ENCODE data around the gene RPL22.

RPL22 gene

DNA sequence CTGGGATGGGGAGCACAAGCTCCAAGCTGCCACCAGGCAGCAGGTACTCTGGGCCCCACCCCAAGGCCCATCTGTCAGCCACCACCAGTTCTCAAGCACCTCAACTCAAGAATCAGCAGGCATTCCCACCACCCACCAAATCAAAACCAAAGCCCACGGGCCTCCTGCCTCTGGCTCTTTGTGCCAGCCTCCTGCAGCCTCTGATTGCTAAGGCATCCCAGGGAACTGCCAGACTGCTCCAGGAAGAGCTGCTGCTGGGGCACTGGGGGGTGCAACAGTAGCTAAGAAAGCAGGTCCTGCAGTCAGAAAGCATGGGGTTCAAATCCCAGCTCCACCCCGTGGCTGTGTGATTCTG, 54.0 kb downstream of the RPL22 start:
- no peak for ATAC-seq (replicated peaks; ENCODE audit: extremely low read depth, poor library complexity, severe bottlenecking)
- peaks cover 14% of the 10 kb centered on the region for H3K27me3 Mint-ChIP-seq
- H3K27ac Mint-ChIP-seq (ENCODE audit: low read depth), result no peak overlapping the region
- no peaks in the 10 kb centered on the region for H3K9me3 Mint-ChIP-seq
- no peak overlapping the region for H3K4me3 Mint-ChIP-seq
- DNase-seq (ENCODE audit: low spot score in 2 of 2), result no peak
- H3K36me3 Mint-ChIP-seq (ENCODE audit: insufficient read depth), result no peaks in the 10 kb centered on the region
- H3K4me1 Mint-ChIP-seq, result peaks cover 5% of the 10 kb centered on the region

DNA sequence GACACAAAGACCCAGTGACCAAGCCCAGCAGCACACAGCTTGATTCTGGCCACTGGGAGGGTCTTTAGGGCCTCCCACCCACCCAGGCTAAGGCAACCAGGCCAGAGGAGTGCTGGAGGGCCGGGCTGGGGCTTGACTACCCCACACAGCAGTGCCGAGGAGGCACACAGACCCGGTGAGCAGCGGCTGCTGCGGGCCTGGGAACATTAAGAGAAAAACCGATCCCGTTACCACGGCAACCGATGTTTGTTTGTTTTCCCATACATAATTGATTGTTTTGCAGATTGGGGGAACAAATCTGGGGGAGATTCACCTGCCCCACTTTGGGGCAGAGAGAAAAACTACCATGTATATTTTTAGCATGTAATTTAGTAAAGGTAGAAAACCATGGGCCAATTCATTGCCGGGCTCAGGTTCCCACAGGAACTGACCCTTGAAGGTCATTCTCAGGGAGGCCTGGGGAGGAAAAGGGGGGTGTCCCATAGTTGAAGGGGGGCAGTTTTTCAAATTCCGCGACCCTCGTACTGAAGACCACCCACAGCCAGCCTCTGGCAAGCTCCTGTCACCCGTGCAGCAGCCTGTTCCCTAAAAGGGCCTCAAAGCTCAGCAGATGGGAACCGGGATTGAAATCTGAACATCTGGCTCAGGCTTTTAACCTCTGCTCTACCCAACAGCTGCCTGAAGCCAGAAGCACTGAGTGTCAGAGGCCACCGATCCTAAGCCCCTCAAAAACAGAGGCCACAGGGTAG, 54.6 kb downstream of the RPL22 start:
- H3K27ac Mint-ChIP-seq (ENCODE audit: low read depth), result no peak overlapping the region

DNA sequence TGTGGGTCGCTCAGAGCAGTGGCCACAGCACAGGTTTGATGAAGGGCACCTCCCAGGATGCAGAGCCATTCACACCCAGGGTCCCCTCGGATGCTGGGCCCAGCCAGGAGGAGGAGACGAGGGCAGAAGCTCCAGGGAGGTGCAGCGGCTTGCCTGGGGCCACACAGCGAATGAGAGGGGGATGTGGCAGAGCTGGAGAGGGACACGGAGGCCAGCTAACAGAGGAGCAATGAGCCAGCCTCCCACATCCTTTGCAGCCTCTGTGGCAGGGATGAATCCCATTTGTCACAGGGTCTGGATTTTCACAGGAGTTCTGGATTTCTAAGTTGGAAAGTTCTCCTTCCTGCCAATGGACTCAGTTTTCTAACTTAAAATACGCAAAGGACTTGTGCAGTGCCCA, 55.2 kb downstream of the RPL22 start:
- Mint-ChIP-seq H3K4me1 (peaks cover 5% of the 10 kb centered on the region), H3K9me3 (no peaks in the 10 kb centered on the region), H3K36me3 (ENCODE audit: insufficient read depth) (no peaks in the 10 kb centered on the region), H3K27ac (ENCODE audit: low read depth) (no peak overlapping the region), H3K4me3 (no peak overlapping the region), H3K27me3 (peaks cover 14% of the 10 kb centered on the region)
- no peak for ATAC-seq (replicated peaks; ENCODE audit: extremely low read depth, poor library complexity, severe bottlenecking)
- no peak for DNase-seq (ENCODE audit: low spot score in 2 of 2)

More for the DNA sequence above, 54.6 kb downstream of the RPL22 start:
- DNase-seq (ENCODE audit: low spot score in 2 of 2) (no peak), ATAC-seq (replicated peaks; ENCODE audit: extremely low read depth, poor library complexity, severe bottlenecking) (no peak)
- Mint-ChIP-seq H3K27me3 (peaks cover 14% of the 10 kb centered on the region), H3K9me3 (no peaks in the 10 kb centered on the region), H3K4me3 (no peak overlapping the region), H3K36me3 (ENCODE audit: insufficient read depth) (no peaks in the 10 kb centered on the region), H3K4me1 (peaks cover 5% of the 10 kb centered on the region)

DNA sequence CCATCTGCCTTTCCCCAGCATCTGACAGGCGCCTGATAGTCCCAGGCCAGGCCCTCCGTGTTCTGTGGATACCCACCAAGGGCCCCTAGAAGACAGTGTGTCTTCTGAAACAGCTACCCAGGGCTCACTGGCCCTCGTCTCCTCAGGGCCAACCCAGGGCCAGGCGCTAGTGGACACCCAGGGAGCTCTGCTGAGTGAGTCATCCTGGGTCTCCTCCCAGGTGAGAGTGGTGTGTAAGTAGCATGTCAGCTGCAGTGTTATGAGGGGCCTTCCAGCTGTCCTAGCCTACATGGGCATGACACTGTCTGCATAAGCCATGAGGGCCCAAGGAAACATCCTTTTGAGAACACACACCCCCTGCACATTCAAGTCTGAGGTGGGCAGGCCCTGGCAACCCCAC, 56.0 kb downstream of the RPL22 start:
- H3K4me1 Mint-ChIP-seq, result peaks cover 3% of the 10 kb centered on the region
- DNase-seq (ENCODE audit: low spot score in 2 of 2) (no peak), ATAC-seq (replicated peaks; ENCODE audit: extremely low read depth, poor library complexity, severe bottlenecking) (no peak)
- peaks cover 13% of the 10 kb centered on the region for H3K27me3 Mint-ChIP-seq
- H3K36me3 Mint-ChIP-seq (ENCODE audit: insufficient read depth), result no peaks in the 10 kb centered on the region
- no peak overlapping the region for H3K27ac Mint-ChIP-seq (ENCODE audit: low read depth)
- no peak overlapping the region for H3K4me3 Mint-ChIP-seq
- no peaks in the 10 kb centered on the region for H3K9me3 Mint-ChIP-seq

DNA sequence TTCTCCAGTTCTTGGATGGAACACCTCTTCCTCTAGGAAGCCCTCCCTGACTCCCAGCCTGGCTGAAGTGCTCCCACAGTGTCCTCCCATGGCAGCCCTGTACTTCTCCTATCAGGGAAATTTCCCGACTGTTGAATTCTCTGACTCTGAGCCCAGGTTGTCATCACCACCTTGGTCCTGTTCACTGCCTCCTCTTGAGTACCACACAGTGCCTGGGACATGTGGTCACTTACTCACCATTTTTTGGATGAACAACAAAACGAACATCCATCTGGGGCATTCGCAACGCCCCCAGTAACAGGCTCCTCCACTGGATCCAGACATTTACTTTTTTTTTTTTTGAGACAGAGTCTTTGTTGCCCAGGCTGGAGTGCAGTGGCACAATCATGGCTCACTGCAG, 56.7 kb downstream of the RPL22 start:
- no peaks in the 10 kb centered on the region for H3K9me3 Mint-ChIP-seq
- no peak for DNase-seq (ENCODE audit: low spot score in 2 of 2)
- no peaks in the 10 kb centered on the region for H3K36me3 Mint-ChIP-seq (ENCODE audit: insufficient read depth)
- no peak overlapping the region for H3K4me3 Mint-ChIP-seq
- no peak overlapping the region for H3K27ac Mint-ChIP-seq (ENCODE audit: low read depth)
- H3K4me1 Mint-ChIP-seq, result no peaks in the 10 kb centered on the region
- peaks cover 7% of the 10 kb centered on the region for H3K27me3 Mint-ChIP-seq
- no peak for ATAC-seq (replicated peaks; ENCODE audit: extremely low read depth, poor library complexity, severe bottlenecking)

DNA sequence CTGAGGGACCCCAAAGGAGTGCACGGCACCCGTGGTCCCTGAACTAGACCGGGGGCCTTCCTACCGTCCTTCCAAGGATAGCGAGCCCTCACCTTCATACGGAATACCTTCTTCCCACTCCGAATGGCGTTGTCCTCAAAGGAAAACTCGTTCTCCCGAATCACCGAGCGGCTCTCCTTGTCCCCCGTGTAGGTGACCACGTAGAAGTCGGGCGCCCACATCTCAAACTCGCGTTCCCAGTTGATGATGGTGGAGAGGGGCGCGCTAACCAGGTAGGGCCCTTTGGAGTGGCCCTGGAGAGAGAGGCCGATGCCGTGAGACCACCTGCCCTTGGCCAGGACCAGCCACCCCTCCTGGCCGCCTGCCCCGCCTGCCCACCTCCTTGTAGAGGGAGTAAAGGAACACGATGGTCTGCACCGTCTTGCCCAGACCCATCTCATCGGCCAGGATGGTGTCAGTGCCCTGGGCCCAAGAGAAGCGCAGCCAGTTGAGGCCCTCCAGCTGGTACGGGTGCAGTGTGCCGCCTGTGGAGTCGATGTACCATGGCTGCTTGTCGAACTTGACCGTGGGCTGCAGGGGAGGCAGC, 57.3 kb downstream of the RPL22 start:
- H3K27ac Mint-ChIP-seq (ENCODE audit: low read depth), result no peak overlapping the region

DNA sequence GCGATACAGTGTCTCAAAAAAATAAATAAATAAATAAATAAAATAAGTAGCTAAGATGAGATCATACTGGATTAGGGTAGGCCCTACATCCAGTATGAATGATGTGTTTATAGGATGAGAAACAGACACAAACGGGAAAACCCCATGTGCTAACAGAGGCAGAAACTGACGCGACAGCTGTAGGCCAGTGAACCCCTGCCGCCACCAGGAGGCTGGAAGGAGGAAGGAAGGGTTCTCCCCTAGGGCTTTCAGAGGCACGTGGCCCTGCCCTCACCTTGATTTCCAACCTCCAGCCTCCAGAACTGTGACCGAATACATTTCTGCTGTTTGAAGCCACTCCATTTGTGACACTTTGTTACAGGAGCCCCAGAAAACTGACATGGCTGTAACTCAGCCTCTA, 57.8 kb downstream of the RPL22 start:
- H3K9me3 Mint-ChIP-seq, result no peaks in the 10 kb centered on the region
- H3K36me3 Mint-ChIP-seq (ENCODE audit: insufficient read depth), result no peaks in the 10 kb centered on the region
- DNase-seq (ENCODE audit: low spot score in 2 of 2), result no peak
- H3K27ac Mint-ChIP-seq (ENCODE audit: low read depth), result no peak overlapping the region
- no peak overlapping the region for H3K4me3 Mint-ChIP-seq
- peaks cover 7% of the 10 kb centered on the region for H3K27me3 Mint-ChIP-seq
- H3K4me1 Mint-ChIP-seq, result no peaks in the 10 kb centered on the region
- ATAC-seq (replicated peaks; ENCODE audit: extremely low read depth, poor library complexity, severe bottlenecking), result no peak

More for the DNA sequence above, 57.3 kb downstream of the RPL22 start:
- Mint-ChIP-seq H3K4me1 (no peaks in the 10 kb centered on the region), H3K9me3 (no peaks in the 10 kb centered on the region), H3K4me3 (no peak overlapping the region), H3K36me3 (ENCODE audit: insufficient read depth) (no peaks in the 10 kb centered on the region), H3K27me3 (peaks cover 7% of the 10 kb centered on the region)
- DNase-seq (ENCODE audit: low spot score in 2 of 2) (no peak), ATAC-seq (replicated peaks; ENCODE audit: extremely low read depth, poor library complexity, severe bottlenecking) (no peak)

DNA sequence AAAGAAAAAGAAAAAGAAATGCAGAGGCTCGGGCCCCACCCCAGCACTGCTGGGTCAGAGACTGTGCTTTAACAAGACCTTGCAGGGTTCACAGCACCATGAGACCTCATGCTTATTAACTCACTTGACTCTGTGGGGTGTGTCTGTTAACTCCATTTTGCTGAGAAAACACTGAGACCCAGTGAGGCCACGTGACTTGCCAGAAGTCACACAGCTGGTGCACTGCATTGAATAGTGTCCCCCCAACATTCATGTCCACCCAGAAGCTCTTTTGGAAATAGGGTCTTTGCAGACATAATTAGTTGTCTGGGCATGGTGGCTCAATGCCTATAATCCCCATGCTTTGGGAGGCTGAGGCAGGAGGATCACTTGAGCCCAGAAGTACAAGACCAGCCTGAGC, 59.0 kb downstream of the RPL22 start:
- Mint-ChIP-seq H3K4me3 (no peak overlapping the region), H3K9me3 (no peaks in the 10 kb centered on the region), H3K4me1 (no peaks in the 10 kb centered on the region), H3K27me3 (no peaks in the 10 kb centered on the region), H3K36me3 (ENCODE audit: insufficient read depth) (no peaks in the 10 kb centered on the region), H3K27ac (ENCODE audit: low read depth) (no peak overlapping the region)
- DNase-seq (ENCODE audit: low spot score in 2 of 2), result no peak
- ATAC-seq (replicated peaks; ENCODE audit: extremely low read depth, poor library complexity, severe bottlenecking), result no peak

DNA sequence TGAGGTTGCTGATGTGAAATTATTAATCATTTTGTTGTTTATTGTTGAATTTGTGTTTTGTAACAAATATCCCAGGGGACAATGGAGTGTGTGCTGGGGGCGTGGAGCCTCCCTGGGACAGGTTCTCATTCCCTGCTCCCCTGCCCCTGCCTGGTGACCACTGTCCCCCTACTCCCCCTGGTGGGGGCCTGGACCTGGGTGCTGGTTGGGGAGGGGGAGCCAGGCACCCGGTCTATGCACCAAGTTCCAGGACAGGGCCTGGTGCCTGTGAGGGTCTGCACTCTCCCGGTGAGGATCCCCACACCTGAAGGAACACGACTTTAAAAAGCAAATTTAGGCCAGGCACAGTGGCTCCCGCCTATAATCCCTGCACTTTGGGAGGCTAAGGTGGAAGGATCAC, 61.6 kb downstream of the RPL22 start:
- Mint-ChIP-seq H3K4me1 (no peaks in the 10 kb centered on the region), H3K36me3 (ENCODE audit: insufficient read depth) (no peaks in the 10 kb centered on the region), H3K4me3 (no peak overlapping the region), H3K9me3 (no peaks in the 10 kb centered on the region), H3K27ac (ENCODE audit: low read depth) (no peak overlapping the region), H3K27me3 (peaks cover 7% of the 10 kb centered on the region)
- no peak for ATAC-seq (replicated peaks; ENCODE audit: extremely low read depth, poor library complexity, severe bottlenecking)
- no peak for DNase-seq (ENCODE audit: low spot score in 2 of 2)

DNA sequence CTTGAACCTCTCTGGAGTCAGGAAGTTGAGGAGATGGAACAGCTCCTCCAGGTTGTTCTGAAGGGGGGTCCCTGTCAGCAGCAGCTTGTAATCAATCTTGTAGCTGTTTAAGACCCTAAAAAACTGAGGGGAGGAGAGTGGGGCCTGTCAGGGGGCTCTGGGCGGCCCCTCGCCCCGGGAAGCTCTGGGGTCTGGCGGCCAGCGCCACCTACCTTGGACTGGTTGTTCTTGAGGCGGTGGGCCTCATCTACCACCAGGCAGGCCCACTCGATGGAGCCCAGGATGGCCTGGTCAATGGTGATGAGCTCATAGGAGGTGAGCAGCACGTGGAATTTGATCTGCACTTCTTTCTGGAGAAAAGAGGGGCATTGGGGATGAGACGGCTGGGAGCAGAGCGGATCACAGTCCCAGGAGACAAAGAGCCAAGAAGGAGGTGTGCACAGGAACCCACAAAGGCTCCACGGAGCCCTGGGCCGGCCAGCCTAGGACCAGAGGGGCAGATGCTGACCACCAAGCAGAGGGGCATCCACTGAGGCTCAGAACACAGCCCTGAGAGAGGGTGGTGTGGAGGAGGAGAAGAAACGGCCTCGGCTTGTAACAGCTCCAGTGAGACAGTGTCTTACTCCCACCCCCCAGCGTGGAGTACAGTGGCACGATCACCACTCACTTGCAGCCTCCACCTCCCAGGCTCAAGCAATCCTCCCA, 62.7 kb downstream of the RPL22 start:
- peak overlapping the region; percentile 24 for H3K27ac Mint-ChIP-seq (ENCODE audit: low read depth)
- H3K36me3 Mint-ChIP-seq (ENCODE audit: insufficient read depth), result no peaks in the 10 kb centered on the region
- ATAC-seq (replicated peaks; ENCODE audit: extremely low read depth, poor library complexity, severe bottlenecking) (no peak), DNase-seq (ENCODE audit: low spot score in 2 of 2) (no peak)
- no peaks in the 10 kb centered on the region for H3K4me1 Mint-ChIP-seq
- H3K27me3 Mint-ChIP-seq, result peaks cover 7% of the 10 kb centered on the region
- no peak overlapping the region for H3K4me3 Mint-ChIP-seq
- no peaks in the 10 kb centered on the region for H3K9me3 Mint-ChIP-seq

All from central memory CD8-positive, alpha-beta T cell (primary cell).